Stimulated activated CD8-positive, alpha-beta memory T cell treated with anti-CD3 and anti-CD28 coated beads, Interleukin-7, amount 100 ng/mL, for 24 hours (primary cell): ENCODE data around the gene FBN1.

Source experiments
- DNase-seq: peaks from one replicate; pipeline ENCODE4 v3.0.0-alpha.2; 2020; ENCODE audit warnings: low read depth

FBN1 gene

DNA sequence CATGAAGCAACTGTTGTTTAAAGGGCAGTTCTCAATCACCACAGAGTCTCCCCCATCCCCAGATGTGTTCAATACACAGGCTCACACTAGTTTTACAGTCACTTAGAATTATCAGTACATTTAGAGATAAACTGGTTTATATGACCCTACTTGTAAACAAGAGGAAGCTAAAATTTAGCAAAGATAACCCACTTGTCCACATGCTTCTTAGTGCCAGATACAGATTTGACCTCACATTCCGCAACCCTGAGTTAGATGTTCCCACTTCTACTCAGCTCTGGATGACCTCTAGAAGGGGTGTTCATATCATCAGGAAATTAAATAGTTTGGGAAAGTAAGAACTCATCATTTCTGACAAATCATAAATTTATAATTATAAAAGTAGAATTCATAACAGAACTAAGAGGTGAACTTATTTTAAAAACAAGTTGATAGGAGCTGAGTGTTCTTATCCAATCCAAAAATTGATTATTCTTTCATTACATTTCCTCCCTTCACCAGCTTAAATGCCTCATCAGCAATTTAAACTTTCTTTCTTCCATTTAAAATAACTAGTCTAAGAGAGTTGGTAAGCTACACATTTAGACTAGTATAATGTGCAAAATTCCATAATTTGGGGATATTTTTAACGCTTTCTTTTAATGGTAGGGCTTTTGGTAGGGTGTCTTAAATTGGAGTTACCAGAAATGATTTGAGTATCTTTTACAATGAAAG is 131.2 kb downstream of the FBN1 start:
- no peak for DNase-seq

DNA sequence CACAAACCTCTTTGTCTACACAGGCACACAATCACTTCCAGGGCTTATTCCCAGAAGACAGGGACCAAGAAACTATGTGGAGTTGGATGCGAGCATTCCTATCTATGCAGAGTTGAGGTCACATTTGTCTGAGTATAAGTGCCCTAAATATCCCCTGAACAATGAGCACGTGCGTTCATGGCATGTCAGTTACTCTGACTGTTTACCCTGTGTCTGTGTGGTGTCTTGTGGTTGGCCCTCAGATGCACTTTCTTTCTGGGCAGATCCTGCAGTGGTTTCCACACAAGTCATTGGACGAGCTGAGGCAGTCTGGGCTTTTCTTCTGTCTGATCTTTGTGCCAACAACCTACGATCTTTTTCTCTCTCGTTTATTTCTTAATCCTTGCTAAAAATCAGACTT is 134.5 kb downstream of the FBN1 start:
- no peak for DNase-seq

DNA sequence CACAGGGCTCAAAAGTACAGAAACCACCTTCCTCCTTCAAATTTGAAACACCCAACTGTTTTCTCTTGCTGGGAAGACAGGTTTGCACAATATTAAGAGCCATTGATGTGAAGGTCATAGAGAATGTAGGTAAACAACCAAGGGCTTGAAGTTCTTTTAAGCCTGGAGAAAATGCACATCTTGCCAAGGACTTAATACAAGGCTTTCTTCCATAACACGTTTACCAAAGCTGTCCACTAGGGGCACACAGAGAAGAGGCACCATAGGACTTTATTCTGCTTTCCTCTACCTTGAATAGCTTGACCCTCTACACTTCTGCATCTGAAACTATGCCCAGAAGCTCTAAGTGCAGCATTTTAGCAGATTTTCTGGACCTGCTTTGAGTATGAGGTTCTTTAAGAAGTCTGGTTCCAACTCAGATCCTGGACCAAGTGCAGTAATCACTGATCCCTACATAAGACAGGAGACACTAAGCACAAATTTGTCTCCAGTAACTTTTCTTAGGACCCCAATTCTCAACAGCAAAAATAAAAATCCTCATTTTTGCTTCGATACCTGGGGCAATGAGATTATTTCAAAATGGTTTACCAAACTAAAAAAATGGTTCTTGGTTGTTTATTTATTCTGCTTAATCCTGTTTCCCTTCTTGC is 138.0 kb downstream of the FBN1 start:
- no peak for DNase-seq

DNA sequence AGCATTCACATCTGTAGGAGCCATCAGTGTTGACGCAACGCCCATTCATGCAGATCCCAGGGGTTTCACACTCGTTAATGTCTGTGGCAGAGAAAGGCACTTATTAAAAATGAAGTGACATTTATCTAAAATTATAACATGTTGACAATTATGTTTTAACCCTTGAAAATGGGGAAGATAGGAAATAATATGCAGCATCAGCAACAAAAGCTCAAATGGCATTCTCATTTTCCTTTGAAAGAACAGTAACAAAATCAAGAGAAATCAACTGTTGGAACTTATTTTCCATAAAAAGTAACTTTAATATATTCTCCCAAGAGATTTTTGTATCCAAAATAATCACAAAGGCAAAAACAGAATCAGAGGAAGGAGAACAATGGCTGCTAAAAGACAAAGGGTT is 140.4 kb downstream of the FBN1 start:
- DNase-seq = no peak

DNA sequence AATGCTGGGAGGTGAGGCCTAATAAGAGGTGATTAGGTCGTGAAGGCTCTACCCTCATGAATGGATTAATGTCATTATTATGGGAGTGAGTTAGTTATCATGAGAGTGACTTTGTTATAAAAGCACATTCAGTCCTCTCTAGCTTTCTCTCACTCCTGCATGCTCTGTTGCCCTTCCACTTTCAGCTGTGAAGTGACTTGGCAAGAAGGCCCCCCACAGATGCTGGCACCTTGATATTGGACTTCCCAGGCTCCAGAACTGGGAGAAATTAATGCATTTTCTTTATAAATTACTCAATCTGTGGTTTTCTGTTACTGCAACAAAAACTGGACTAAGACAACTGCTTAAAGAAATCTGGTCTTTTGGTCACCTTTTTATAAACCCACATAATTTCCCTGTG is 144.3 kb downstream of the FBN1 start:
- DNase-seq = no peak

DNA sequence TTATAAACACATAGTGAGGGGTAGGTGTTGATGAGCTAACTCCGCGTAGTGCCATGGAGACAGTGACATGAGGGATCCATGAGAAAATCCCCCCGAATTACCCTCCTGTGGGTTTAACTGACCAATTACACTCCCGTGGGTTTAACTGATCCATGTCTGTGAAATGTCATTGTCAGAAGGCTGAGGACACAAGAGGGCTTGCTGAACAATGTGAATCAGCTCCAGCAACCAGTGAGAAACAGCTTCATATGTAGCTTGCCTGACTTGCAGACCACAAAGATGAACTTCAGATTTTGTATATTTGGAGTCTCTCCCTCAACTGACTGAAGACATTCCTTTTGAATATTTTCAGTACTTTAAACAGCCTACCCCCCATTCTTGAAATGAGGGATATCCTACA is 144.9 kb downstream of the FBN1 start:
- DNase-seq = no peak

DNA sequence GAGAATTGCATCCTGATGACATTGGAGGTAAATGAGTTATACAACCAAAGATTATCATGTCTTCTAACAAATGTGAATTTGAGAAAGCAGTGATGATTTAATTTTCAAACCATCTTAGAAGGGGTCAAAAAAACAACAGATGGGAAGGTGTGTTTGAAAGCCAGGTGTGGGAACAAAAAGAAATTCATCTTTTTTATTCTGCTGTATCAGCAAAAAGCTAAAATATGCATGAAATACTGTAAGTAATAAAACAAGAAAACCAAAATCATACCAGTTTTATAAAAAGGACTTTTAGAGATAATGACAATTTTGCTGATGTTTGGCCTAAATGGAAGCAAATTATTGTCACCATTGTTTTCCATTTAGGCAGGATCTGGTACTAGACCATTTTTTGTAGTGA is 145.5 kb downstream of the FBN1 start:
- DNase-seq = no peak

DNA sequence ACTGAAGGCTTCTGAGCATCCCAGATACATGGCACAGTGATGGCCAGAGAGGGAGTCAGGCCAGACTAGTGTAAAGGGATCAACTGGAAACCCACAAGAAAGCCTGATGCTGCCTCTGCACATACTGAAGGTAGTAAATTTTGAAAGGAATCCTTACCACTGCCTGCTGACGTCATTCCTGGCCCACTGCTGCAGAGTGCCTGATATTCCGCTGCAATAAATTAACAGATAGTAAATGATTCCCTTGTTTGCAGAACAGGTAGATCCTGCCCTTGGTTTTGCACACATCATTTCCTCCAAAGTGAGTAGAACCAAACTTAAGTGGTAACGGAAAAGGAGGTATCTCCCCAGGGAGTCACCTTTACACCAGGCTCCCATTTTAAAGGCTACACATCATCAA is 146.7 kb downstream of the FBN1 start:
- DNase-seq = no peak

DNA sequence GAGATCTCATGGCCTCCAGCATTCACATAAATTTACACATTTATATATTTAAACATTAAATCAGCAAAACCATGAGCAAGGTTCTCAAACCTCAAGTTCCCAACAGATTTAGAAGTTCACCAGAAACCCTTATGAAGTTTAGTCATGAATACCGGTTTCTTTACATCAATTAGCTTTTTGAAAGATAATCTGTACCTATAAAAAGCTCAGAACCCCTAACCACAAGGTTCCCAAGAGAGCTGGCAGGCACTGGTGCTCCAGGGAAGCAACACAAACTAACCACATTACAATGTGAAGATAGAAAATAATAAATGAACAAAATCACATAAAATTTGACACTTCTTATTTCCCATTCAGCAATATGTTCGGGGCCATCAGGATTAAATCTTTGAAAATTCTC is 150.9 kb downstream of the FBN1 start:
- no peak for DNase-seq

DNA sequence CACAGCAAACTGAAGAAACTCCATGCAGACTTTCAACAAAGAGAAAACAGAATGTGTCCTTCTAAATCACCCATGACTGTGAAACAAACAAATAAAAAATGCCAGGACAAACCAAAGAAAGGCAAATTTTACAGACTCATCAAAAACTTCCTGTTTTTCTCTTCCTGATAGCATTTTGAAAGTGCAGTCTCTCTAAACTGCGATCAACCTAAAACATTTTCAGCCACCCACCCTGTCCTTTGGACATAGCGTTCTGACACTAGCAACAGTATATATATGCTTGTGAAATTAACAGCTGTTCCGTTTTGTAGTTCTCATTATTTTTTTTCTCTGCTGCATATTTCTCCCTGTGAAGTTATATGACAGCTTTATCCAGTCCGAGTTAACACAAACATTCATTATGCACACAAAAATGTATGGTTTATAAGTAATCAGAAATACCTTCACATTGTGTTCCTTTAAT is 151.7 kb downstream of the FBN1 start:
- DNase-seq = no peak

DNA sequence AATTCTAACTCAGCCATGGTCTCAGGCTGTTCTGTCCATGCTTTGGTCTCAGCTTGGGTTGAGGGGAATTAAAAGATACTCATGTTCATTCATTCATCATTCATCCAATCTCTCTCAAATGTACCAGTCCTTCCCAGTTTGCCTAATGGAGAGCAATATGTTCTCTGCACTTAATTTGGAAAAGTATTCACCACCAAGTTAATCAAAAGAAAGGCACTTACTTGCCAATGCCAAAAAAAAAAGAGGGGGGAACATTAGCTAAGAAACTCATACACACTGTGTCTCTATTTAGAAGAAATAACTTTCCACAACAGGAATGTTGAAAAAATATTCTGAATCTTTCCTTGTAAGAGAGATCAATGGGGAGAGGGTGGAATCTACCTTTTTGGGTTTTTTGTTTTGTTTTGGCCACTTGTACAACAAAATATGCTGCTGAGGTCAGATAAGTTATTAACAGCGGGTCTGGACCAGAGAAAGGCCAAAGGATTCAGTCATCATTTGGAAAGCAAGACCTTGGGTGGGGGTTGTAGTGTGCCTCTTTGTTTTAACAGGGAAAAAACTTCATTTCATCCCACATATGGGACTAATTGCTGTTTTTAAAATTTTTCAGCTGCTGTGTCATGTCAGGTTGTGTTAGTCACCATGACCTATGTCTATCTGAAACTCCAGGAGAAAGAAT is 152.3 kb downstream of the FBN1 start:
- DNase-seq = no peak

DNA sequence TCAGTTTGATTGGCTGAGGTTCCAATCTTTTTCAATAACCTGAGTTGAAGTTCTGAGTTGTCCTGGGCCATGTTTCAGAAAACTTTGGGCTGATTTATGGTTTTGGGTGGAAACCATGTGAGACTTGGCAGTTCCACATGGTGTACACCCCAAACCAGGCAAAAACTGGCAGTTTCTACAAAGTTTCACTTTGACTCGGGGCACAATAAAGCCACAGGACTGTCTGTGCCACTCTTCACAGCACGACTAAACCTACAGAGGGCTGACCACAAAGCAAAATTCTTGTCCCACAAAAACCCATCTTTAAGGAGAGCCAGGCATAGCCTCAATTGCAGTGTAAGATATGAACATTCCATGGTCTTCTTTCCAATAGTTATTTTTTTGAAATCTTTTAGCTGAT is 159.3 kb downstream of the FBN1 start:
- DNase-seq = no peak

DNA sequence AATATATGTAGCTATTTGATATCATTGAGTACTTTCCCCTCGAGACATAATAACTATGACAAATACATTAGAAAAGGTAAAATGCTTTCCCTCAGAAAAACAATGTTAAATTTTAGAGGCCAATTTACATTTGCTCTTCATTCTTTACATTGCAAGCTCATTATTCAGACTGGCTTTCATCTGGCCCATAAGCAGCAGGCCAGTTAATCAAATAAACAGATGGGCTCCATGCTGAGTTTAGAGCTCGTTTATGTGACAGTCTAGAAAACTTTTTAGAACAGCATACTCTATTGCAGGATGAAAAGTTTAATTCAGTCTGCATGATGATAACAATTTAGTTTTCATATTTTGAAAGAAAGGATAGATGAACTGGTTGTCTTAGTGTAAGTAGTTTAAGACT is 163.7 kb downstream of the FBN1 start:
- no peak for DNase-seq

DNA sequence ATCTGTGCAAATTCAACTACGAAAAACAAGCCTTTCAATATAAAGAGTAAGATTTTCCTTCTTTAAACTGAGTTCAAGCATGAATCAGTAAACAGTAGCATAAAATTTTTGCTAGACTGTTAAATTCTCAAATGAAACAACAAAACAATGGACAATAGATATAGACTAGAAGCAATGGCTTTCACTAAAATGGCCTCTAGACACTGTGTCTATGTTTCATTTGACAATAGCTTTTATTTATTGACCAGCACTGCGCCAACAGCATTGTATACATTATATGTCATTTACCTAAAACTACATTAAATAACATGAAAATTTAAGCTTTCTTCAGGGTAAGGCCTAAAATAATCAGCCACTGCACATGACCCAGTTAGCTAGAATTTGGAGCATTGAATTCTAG is 165.8 kb downstream of the FBN1 start:
- no peak for DNase-seq

DNA sequence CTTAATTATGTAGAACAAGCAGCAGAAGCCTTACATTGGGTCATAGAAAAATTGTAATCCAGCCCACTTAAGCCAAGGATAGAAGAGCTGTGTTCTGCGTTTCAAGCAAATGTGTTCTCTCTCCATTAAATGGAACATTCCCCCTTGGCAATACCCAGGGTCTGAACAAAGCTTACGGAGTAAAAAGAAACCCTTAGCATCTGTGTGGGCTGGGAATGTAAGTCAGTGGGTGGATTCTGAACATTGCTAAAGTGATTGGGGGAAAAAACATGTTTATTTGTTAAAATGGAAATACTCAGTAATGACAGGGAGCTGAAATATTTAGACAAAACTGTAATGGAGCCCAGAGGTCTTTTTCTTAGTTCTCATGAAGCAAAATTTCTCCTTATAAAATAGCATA is 166.9 kb downstream of the FBN1 start:
- no peak for DNase-seq

DNA sequence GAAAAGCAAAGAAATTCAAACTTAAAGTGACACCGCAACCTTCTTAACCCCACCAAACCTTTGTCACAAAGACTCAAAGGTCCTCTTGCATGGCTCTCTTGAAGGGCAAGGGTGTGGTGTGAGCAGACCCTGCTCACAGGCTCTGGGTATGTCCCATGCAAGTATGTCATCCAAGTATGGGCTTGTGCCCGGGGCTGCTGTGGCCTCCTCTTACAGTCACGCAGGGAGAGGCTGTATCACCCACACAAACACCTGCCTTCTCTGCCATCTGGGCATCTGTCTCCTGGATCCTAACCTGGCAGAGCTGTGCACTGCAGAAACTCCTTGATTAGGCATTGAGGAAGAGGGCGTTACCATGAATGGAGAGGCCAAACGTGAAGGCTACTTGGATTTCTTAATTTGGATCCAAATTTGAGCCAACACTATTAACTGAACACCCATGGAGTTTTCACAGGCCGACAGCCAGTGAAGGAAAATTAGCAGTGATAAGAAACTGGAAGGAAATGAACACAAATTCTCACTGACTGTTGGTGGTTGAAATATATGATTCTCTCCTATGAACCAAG is 167.6 kb downstream of the FBN1 start:
- DNase-seq = no peak

DNA sequence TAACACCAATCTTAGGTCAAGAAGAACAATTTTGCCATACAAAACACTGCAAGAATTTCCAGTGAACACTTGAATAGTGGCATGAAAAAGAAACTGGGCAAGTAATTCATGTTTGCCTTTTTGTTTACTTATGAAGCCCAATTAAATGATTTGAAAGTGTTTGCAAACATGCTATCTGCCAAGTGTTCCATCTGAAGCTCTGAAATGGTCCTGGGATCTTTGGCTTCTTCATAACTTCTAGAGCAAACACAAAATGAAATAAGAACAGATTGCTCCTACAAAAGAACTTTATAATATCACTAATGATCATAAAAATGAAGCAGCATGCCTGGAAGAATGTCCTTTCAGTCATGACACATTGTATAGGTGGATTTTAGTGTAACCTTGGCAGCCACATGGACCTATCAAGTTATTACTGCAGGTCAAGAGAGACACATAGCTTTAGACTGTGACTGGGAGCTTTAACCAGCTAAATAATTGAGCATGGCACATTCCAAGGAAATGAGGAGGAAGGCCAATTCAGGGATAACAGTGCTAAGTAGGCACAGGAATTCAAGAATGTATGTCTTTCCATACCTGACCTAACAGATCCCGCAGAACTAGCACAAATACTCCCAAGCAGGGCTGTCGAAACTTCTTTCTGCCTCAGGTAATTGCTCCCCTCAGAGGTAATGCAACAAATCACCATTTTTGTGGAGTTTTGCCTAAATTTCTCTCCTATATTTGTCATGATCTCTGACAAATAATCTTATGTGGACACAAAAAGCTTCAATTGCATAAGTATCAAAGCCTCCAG is 169.7 kb downstream of the FBN1 start:
- no peak for DNase-seq

DNA sequence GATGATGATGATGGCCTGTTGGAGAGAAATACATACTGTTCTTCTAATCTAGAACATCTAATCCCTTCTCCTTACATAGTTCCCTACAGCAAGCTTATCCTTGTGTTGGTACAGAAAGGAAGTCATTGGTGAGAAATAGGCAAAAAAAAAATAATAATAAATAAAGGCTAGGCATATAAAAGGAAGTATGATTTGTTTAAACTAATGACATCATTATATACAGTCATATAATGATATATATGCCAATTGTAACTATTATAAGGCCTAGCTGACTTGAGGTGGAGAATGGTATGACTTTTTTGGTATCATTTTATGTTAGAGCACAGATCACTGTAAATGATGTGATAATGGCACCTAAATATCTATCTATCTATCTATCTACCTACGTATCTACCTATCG is 171.8 kb downstream of the FBN1 start:
- DNase-seq = no peak

DNA sequence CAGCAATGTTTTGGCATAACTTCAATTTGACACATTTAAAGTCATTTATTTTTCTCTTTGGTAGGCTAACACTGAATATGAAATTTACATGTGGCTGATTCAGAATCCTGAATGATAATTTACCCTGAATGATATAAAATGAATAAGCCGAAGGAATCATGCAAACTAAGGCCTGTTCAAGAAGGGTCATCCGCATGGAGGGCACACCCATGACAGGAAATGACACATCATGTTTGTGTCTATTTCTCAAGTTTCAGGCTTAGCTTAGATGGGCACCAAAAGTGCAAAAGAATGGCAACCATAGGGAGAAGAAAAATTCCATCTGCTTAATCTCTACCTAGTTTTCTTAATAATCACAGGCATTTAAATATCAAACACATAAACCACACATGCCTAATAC is 172.8 kb downstream of the FBN1 start:
- no peak for DNase-seq

DNA sequence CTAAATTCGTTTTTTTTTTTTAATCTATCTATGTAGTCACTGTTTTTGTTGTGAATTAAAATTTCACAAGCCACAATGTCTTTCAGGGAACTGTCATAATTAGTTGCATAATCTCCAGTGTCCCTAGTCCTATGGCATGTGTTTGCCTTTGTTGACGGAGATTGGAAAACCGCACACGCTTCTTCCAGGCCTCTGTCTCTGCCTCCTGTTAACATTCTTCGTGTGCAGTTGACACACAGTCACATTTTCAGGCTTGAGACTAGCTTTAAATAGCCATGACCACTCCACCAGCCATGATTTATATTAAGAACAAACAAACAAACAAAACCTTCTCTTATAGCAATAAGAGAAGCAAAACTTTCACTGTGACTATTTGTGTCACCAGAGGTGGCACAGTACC is 174.4 kb downstream of the FBN1 start:
- no peak for DNase-seq

DNA sequence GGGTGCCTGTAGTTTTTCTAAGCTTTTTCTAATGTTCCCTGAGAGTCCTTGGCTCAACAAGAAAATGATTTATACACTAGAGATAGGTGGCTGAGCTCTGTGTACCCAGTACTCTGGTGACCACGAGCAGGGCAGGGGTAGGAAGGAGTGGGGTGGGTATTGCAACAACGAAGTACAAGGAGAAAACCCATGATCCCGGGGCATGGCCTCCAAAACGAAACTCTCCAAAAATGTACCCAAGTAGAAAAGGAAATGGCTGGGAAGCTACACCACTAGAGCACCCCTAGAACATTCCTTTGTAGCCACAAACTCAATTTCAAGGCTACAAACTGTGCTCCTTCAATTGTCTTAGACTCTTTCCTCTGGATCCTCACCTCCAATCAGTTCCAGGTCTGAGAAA is 175.4 kb downstream of the FBN1 start:
- no peak for DNase-seq

DNA sequence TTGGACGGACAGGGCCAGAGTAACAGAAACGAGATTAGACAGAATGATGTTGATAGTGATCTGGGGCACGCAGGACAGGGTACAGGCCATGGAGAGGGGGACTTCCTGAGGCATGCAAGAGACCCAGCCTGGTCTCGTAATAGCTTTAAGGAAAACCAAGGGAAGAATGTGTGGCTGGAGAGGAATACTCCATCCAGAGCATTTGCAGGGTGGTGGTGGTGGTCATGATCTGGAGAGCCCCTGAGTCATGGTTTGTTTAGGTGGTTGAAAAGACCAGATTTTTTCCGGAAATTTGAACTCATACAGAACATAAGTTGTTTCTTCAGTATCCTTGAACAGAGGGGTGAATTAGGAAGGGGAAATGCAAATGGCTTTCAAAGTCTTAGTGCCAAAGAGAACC is 175.8 kb downstream of the FBN1 start:
- DNase-seq = no peak
